Hepatocyte (in vitro differentiated cells): ENCODE data around the gene ATP6V1B1. TPM values are rescaled to one million over a fixed set of nuclear protein-coding genes. Genes with fewer than 3 reads are reported as not detected.

Experiments
- DNase-seq: peaks from one replicate; pipeline ENCODE4 v3.0.0-alpha.2; 2016; ENCODE audit warnings: low spot score
- H2AFZ ChIP-seq: fragments of 200-600 bp; sonication (generic); 2 replicates; pipeline ENCODE4 v1.6.0; 2016; ENCODE audit warnings: antibody characterized with exemption, mild to moderate bottlenecking
- H3K27ac ChIP-seq: fragments of 200-600 bp; sonication (generic); 2 replicates; pipeline ENCODE4 v1.5.1; 2016; ENCODE audit warnings: mild to moderate bottlenecking
- H3K27me3 ChIP-seq: fragments of 200-600 bp; sonication (generic); 2 replicates; pipeline ENCODE4 v1.6.1; 2016
- H3K36me3 ChIP-seq: fragments of 200-600 bp; sonication (generic); replicated peaks from 2 replicates; pipeline ENCODE4 v1.5.1; 2016; ENCODE audit warnings: low read depth; ENCODE audit not compliant: insufficient read depth
- H3K4me1 ChIP-seq: fragments of 200-600 bp; sonication (generic); 2 replicates; pipeline ENCODE4 v1.5.1; 2016; ENCODE audit warnings: mild to moderate bottlenecking, moderate library complexity; ENCODE audit not compliant: insufficient read depth
- H3K4me2 ChIP-seq: fragments of 200-600 bp; sonication (generic); 2 replicates; pipeline ENCODE4 v1.6.0; 2016
- H3K4me3 ChIP-seq: fragments of 200-600 bp; sonication (generic); 2 replicates; pipeline ENCODE4 v1.5.1; 2016; ENCODE audit warnings: mild to moderate bottlenecking
- H3K79me2 ChIP-seq: fragments of 200-600 bp; sonication (generic); 2 replicates; pipeline ENCODE4 v1.6.0; 2017; ENCODE audit warnings: mild to moderate bottlenecking
- H3K9me2 ChIP-seq: fragments of 200-600 bp; sonication (generic); replicated peaks from 2 replicates; pipeline ENCODE4 v1.6.0; 2017; ENCODE audit warnings: mild to moderate bottlenecking; ENCODE audit not compliant: insufficient read depth
- H3K9me3 ChIP-seq: fragments of 200-600 bp; sonication (generic); 2 replicates; pipeline ENCODE4 v1.5.1; 2016; ENCODE audit warnings: low read depth, mild to moderate bottlenecking
- H4K20me1 ChIP-seq: fragments of 200-600 bp; sonication (generic); 2 replicates; pipeline ENCODE4 v1.6.0; 2016; ENCODE audit warnings: mild to moderate bottlenecking; ENCODE audit not compliant: insufficient read depth, poor library complexity, severe bottlenecking
- CTCF ChIP-seq: fragments of 200-600 bp; sonication (generic); IDR thresholded peaks from 2 replicates; pipeline ENCODE4 v1.5.1; 2016; ENCODE audit warnings: antibody characterized with exemption, mild to moderate bottlenecking; ENCODE audit not compliant: poor library complexity
- EZH2 ChIP-seq: fragments of 200-600 bp; sonication (generic); IDR thresholded peaks from 2 replicates; pipeline ENCODE4 v1.6.1; 2016; ENCODE audit warnings: antibody characterized with exemption, mild to moderate bottlenecking, borderline replicate concordance
- EZH2phosphoT487 ChIP-seq: fragments of 200-600 bp; sonication (generic); IDR thresholded peaks from one replicate; pipeline ENCODE4 v1.6.1; 2018; ENCODE audit warnings: antibody characterized with exemption, mild to moderate bottlenecking, low read depth, moderate library complexity; ENCODE audit not compliant: unreplicated experiment, severe bottlenecking
- WGBS: methylation state at CpG from one replicate; pipeline ENCODE4 v1.1.6; 2016; ENCODE audit warnings: low lambda C conversion rate; ENCODE audit errors: missing lambda C conversion rate; 5-methylcytosine and 5-hydroxymethylcytosine counted together
- polyA plus RNA-seq: library from polyadenylated mRNA; unstranded; fragments of >200 nt; fragmentation: Nextera tagmentation; extraction: Ambion mirVana; gene quantifications from 2 replicates; pipeline ENCODE4 v1.2.1, GENCODE V29; 2016
- total RNA-seq: library from RNA; depleted of rRNA; stranded (reverse); fragments of >200 nt; gene quantifications from 2 replicates; pipeline ENCODE4 v1.2.3, GENCODE V29; 2014

ATP6V1B1 gene
- total and polyA plus RNA-seq, 2 experiments from 2014 or later, result 1.7 to 2.9 TPM

DNA sequence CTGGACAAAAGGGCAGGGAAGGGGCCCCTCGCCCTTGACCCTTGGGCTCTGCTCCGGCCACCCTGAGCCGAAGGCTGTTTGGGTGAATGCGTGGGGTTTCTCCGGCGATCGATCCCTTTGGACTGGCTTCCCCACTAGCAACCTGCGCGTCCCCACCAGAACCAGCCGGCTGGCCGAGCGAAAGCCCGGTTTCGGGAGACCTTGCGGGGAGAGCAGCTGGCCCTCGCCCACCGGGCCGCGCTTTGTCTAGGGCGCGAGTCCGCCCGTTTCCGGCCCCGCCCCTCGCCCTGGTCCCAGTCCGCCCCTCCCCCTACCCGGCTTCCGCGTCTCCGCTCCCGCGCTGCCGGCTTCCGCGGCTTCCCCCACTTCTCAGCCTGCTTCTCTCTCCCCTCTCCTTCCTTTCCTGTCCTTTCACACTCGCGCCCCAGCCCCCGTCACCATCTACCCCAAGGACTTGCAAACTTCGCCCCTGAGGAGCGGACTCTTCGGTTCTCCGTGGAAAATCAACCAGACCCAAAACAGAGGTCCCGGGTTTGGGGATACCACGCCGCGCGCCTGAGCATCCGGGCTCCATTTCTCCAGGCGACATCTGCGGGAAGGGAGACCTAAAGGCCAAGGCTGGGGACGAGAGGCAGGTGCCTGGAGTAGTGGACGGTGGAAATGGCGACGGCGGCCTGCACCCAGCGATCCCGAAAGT lies 48.0 kb upstream of the ATP6V1B1 start:
- H3K4me1 ChIP-seq, result peaks cover 15% of the 10 kb centered on the region
- peaks cover 3% of the 10 kb centered on the region for H3K9me3 ChIP-seq
- DNase-seq, result peak; percentile 56
- no peaks in the 10 kb centered on the region for H3K79me2 ChIP-seq
- H3K36me3 ChIP-seq, result no peaks in the 10 kb centered on the region
- H3K27me3 ChIP-seq, result peaks cover 100% of the 10 kb centered on the region
- no peak for TF ChIP-seq CTCF
- peak; percentile 86 for TF ChIP-seq EZH2phosphoT487
- H2AFZ ChIP-seq, result peak overlapping the region; percentile 90
- peak overlapping the region; percentile 29 for H3K4me3 ChIP-seq
- no peaks in the 10 kb centered on the region for H3K9me2 ChIP-seq
- H3K4me2 ChIP-seq, result peak overlapping the region; percentile 93
- no peaks in the 10 kb centered on the region for H4K20me1 ChIP-seq
- 3% methylated on average over 34 of the region's 58 CpGs for WGBS
- H3K27ac ChIP-seq, result no peak overlapping the region

GRCh38 chr2:70888366-70888922 lies 47.3 kb upstream of the ATP6V1B1 start:
- H3K27ac ChIP-seq, result no peak overlapping the region
- peak overlapping the region; percentile 40 for H2AFZ ChIP-seq
- no peak overlapping the region for H3K4me3 ChIP-seq
- peak overlapping the region; percentile 93 for H3K4me2 ChIP-seq
- no peaks in the 10 kb centered on the region for H3K9me2 ChIP-seq
- DNase-seq, result no peak
- H3K9me3 ChIP-seq, result peaks cover 2% of the 10 kb centered on the region
- no peaks in the 10 kb centered on the region for H3K79me2 ChIP-seq
- peaks cover 15% of the 10 kb centered on the region for H3K4me1 ChIP-seq
- no peaks in the 10 kb centered on the region for H4K20me1 ChIP-seq
- no peak for TF ChIP-seq CTCF
- no peak for TF ChIP-seq EZH2
- no peak for TF ChIP-seq EZH2phosphoT487
- peaks cover 100% of the 10 kb centered on the region for H3K27me3 ChIP-seq
- no peaks in the 10 kb centered on the region for H3K36me3 ChIP-seq
- WGBS, result 3% methylated on average over 27 of the region's 27 CpGs

GRCh38 chr2:70888923-70889715 lies 46.6 kb upstream of the ATP6V1B1 start:
- Histone ChIP-seq H3K9me3 (no peaks in the 10 kb centered on the region), H3K27ac (no peak overlapping the region), H2AFZ (peak overlapping the region; percentile 40), H3K27me3 (peaks cover 100% of the 10 kb centered on the region), H3K9me2 (no peaks in the 10 kb centered on the region), H3K4me1 (peaks cover 15% of the 10 kb centered on the region), H3K4me3 (no peak overlapping the region), H3K36me3 (no peaks in the 10 kb centered on the region), H3K79me2 (no peaks in the 10 kb centered on the region), H4K20me1 (no peaks in the 10 kb centered on the region), H3K4me2 (peak overlapping the region; percentile 93)
- no peak for DNase-seq
- no peak for TF ChIP-seq CTCF
- peak; percentile 80 for TF ChIP-seq EZH2phosphoT487
- peak; percentile 99 for TF ChIP-seq EZH2
- 3% methylated on average over 70 of the region's 70 CpGs for WGBS
